Urothelium cell line (cell line): ENCODE results near the gene NCOR2.

Experiments
- DNase-seq: peaks from one replicate; pipeline ENCODE4 v3.0.0; 2011; ENCODE audit warnings: low spot score, mixed read lengths
- FAIRE-seq: peaks from 2 replicates; lab custom pipeline; 2011; peaks lifted over from hg19 to GRCh38; lab: Jason Lieb, UNC

The NCOR2 gene

DNA sequence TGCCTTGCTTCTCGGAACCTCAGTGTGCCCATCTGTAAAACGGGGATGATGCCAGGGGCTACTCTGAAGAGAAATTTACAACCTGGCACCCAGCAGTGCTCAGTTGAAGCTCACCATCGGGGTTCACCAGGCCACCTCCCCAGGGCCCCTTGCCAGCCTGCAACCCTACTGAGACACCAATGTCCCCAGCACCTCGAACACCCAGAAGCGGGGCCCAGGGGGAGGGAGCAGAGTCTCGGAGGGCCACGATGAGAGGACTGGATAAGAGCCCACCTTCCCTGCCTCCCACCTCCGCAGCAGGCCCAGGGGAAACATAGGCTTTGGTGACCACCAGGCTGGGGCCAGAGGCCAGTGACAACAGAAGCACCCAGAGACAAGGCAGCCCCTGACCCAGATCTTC lies 22.4 kb downstream of the NCOR2 start:
- no peak for FAIRE-seq
- no peak for DNase-seq

DNA sequence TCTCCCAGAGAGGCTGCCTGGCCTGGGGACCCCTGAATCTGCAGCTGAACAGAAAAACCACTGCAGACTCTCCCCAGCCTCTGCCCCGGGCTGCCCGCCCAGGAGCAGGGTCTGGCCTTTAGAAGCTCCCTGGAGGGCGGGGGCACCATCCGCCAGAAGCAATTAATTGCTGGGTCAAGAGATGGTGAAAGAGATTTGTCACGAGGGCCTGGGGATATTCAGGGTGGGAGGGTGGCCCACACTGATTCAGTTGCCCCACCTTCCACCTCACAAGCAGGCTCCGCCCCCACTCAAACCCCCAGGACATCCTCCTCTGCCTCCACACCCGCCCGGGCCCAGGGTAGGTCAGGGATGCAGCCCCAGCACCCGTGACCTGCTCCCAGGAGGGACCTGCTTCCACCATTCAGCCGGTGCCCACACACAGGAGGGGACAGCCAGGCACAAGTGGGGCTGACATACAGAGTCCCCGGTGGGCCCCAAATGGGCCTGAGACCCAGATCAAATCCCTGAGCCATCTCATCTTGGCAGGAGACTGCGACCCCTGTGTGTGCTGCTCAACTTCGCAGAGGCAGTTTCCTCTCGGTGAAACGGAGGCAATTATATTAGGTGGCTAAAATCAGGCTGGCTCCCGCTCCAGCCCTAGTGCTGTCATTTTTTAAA lies 23.0 kb downstream of the NCOR2 start:
- FAIRE-seq (no peak), DNase-seq (no peak)

DNA sequence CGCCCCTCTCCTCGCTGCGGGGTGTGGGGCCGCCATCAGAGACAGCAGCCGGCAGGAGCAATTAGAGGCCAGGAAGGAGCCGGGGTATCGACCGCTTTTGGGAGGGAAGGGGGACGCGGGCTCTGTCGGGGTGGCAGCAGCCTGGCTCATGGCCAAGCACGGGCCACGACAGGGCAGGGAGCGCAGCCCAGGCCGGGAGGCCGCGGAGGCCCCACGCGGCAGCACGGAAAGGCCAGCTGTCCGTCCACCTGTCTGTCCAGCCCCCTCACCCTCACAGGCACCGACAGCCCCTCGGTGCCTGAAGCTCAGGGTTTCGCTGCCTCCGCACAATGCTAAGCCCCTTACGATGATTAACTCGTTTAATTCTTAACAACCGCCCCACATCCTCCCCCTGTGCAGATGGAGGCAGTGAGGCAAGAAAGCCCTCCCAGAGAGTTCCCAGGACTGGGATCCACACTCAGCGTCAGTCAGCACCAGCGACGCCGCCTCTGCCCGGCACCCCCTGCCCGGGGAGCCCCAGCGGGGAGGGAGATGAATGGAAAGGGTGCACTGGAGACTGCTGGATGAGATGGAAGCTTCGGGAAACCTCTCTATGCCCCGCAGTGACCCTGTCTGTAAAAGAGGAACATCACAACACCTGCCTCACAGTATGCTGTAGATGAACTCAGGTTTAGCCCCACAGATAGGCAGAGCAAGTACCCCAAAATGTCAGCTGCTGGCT lies 23.7 kb downstream of the NCOR2 start:
- FAIRE-seq (no peak), DNase-seq (no peak)

DNA sequence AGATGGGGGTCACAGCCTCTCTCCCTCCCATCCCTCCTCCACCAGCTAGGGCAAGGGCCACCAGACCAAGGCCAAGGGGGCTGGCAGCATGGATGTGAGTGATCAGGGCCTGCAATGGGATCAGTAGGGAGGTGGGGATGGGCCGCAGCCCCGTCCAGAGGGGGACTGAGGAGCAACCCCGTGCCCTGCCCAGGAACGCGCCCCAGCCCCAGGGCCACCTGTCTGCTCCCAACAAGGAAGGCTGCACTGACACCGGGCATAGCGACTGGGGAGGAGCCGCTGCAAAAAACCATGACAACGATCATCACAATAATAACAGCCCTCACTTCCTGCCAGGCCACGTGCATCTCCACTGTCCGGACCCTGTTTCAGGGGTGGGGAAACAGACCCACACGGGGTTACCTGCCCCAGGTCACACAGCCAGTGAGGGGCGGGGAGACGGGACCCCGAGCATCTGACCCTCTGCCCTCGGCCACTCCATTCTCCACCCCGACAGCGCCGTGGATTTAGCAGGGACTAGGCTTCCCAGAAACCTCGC lies 24.3 kb downstream of the NCOR2 start:
- FAIRE-seq, result no peak

DNA sequence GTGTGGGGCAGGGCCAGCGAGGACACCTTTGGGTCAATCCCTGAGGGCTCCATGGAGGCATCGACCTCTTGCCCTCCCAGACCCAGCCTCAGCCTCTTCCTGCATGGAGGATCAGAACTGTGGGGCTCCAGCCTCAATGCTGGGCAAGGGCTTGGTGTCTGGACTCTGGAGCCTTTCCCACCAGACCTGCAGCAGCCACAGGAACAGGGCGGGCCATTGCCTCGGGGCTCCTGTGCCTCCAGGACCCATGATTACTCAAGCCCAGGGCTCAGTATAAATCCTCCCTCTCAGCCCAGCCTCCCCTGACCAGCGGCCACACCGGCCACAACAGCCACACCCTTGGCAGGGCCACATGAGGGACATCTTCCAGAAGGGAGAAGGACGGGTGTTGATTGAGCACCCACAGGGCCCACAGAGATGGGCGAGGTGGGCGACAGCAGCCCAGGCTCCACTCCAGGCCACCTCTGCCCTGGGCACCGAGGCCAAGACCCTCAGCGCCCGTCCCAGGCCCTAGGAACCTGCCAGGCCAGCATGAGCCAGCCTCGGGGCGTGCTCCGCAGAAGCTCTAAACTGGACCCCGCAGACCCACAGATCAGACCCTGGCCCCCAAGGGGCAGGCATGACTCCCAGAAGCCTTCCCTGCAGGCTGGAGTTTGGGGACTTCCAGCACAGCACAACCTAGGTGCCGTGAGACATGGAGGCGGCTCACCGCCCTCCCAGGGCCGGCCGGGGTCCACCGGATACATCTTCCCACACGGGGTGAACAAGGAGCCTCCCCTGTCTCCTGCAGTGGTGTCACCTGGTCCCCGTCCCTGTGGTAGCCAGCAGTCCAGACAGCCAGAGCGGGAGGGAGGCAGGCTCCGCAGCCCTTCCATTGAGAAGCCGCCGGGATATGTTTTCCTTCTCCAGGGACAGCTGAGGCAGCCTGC lies 25.1 kb downstream of the NCOR2 start:
- no peak for DNase-seq
- no peak for FAIRE-seq

More for the DNA sequence above, 24.3 kb downstream of the NCOR2 start:
- DNase-seq, result peak; percentile 27

DNA sequence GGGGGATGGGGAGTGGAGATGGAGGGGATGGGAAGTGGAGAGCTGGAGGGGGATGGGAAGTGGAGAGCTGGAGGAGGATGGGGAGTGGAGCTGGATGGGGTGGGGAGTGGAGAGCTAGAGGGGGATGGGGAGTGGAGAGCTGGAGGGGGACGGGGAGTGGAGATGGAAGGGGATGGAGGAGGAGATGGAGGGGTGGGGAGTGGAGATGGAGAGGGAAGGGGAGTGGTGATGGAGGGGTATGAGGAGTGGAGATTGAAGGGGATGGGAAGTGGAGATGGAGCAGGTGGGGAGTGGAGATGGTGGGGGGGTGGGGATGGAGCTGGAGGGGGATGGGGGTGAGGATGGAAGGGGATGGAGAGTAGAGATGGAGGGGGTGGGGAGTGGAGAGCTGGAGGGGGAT lies 26.1 kb downstream of the NCOR2 start:
- FAIRE-seq, result no peak
- no peak for DNase-seq

DNA sequence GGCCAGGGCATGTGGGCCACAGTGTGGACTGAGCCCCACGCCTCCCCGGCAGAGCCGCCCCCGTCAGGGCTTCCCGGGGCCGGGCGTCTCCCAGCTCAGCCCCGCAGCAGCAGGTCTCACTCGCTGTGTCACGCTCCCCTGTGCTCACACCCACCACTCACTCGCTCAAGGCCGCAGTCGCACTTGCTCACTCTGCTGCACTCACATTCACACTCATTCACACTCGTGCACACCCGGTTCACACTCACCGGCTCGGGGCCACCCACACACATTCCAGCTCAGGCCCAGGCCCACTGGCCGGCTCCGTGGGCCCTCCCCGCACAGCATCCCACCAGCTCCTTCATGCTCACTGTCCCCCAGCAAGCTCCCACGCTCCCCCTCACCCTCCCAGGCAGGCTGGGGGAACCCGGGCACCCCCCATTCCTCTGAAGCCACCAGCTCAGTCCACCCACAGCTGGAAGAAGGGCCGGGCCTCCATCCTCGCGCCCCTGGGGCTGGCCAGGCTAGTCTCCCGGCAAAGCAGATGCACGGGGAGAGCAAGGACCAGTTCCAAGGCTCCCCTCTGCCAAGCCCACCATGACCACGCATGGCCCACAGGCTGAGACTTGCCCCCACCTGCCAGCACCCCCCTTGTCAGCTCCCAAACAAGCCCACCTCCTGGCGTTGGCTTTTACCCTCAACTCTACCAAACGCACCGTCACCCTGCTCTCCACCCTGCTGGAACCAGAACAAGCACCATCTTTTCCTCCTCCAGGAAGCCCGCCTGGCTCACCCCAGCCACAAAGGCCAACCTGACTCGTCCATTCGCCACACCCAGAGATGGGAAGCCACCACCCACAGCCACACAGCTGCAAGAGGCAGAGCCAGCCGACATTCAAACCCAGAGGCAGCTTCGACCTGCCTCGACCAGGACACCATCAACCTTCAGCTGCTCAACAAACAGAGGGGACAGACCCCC lies 28.0 kb downstream of the NCOR2 start:
- DNase-seq (no peak), FAIRE-seq (peak; percentile 63)

DNA sequence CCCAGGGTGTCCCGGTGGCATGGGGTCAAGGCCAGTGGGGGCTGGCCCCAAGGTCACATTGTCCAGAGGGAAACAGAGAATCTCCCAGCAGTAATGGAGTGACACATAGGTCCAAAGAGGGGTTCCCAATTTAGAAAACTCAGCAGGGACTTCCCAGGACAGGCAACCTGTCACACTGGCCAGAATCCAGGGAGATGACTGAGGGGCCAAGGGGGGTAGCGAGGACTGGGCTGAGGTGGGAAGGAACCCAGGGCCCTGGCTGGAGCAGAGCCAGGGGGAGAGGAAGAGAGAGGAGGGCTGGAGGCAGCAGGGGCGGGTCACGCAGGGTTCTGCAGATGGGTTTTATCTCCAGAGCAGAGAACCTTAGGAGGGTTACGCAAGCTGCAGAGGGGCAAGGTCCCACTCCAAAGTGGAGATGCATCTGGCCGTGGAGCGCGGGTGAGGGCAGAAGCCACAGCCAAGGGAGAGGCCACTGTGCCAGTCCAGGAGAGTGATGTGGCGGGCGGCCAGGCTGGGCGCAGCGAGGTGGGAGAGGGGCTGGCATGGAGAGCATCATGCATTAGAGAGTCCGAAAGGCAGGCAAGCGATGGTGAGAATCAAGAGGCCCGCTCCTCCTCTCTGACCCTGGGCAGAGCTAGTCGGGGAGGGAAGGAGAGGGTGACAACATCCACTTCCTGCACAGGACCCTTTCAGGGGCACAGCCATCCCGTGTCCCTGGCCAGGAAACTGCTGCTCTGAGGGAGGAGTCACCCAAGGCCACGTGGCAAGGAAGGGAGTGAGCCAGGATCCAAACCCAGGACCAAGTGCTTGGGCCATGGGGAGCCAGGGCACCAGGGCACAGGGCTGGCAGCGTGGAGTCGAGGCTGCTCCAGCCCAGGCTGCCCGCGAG lies 29.0 kb downstream of the NCOR2 start:
- no peak for DNase-seq
- FAIRE-seq, result no peak

DNA sequence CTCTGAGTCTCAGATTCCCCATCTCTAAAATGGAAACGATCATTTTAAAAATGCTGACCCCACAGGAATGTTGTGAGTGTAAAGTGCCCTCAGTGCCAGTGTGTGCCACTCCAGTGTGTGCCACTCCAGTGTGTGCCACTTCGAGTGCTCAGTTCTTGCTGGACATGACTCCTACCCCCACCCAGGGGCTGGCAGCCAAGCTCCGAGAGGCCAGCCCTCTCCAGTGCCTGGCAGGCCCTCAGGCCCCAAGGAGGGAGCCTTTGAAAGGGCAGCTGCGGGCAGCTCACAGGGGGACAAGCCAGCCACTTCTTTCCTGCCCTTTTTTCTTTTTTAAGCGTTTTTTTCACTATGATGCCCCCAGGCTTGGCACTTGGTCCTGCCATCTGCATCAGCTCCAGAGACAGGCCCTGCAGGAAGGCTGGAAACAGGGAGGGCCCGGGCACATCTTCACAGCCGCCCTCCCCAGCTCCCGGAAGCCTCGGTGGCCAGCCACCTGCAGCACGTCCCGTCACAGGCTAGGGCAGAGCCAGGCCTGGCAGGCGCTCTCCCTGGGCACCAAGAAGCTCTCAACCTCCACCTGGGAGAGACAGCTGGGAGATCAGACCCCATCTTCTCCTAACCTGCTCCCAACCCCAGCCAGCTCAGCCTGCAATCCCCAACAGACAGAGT lies 29.8 kb downstream of the NCOR2 start:
- FAIRE-seq (no peak), DNase-seq (no peak)

DNA sequence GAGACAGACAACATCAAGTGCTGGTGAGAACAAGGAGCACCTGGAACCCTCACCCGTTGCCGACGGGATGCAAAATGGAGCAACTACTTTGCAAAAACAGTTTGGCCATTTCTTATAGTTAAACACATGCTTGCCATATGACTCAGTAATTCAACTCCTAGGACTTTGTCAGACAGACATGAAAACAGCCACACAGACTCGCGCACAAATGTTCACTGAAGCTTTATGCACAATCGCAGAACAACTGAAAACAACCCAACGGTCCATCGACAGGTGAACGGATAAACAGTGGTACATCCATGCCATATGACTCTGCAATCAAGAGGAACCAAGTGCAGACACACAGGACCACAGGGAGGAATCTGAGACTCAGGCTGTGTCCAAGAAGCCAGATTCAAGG lies 30.8 kb downstream of the NCOR2 start:
- FAIRE-seq (no peak), DNase-seq (no peak)

DNA sequence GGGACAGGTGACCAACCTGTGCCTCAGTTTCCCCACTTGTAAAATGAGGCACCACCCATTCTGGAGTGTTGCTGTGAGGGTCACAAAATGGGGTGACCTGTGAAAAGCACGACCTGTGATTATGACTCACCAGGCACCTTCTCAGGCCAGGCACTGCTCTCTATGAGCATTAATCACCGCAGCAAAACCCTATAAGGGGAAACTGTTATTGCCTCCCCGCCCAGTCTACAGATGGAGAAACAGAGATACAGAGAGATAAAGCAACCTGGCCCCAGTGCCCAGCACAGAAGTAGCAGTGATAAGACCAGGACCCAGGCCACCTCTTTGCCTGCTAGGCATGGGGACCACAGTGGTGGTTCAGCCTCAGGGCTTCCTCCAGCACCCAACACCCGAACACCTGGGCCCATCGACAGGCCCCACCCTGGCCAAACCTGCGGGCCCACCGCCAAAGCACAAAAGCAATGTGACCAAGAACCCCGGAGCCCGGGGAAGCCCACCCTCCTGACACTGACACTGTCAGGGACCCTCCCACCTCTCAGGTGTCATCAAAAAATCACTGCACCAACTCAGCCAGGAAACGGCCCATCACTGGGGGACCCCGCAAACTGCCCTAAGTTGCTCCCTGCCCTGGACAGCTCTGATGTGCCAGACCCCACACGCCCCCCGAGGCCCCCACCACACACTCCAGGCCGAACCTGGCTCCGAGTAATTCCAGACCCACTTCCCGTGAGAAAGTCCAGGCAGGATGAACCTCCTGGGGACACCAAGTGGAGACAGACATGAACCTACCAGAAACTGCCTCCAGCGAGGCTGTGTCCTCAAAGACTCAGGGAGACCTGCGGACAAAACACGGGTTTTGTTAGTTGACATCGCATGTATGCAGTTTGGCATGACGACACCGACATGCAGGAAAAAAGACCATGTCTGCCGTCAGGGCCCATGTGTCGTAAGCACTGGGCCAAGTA lies 32.4 kb downstream of the NCOR2 start:
- no peak for FAIRE-seq

DNA sequence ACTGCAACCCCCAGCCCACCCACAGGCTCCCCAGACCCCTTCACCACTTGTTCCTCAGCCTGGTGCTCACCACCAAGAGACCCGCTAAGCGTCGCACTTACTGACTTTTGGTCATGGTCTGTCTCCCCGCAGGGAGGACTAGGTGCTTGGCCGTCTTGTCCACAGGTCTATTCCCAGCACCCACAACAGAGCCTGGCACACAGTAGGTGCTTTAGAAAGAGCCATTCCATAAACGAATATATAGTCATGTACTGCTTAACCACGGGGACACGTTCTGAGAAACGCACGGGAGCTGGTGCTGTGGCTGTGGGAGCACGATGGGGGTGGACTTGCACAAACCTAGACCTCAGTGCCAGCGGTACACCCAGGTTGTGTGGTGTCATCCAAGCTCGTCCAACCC lies 34.0 kb downstream of the NCOR2 start:
- DNase-seq (no peak), FAIRE-seq (peak; percentile 32)

More for the DNA sequence above, 32.4 kb downstream of the NCOR2 start:
- no peak for DNase-seq

DNA sequence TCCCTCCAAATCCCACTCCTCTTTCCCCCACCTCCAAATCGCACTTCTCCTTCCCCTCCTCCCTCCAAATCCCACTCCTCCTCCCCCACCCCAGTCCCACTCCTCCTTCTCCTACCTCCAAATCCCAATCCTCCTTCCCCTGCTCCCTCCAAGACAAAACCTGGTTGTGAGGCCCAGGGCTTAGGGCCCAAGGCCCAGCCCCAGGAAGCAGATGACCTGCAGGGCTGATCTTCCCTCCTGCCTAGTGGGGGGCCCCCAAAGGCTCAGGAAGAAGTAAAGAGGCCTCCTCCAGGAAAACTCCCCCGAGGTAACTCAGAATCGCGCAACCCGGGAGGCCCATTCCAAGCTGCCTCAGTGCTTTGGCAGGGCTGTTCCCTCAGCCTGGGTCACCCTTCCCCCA lies 34.4 kb downstream of the NCOR2 start:
- FAIRE-seq, result no peak
- DNase-seq, result no peak

DNA sequence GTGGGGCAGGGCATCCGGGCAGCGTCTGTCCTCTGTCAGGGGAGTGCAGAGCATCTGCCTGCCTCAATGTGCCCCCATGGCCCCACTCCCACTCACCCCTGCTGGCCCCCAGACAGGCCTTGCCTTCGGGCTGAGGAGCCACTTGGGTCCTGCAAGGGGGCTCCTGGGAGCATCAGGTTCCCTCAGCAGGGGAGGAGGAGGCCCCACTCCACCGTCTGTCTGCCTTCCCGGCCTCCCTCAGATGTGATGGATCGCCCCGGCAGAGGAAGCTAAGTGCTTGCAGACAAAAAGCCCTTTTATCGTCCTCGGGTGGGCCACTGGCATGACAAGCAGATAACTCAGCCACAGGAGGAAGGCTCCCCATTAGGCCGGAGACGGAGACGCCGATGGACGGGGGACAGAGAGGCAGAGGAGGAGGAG lies 35.1 kb downstream of the NCOR2 start:
- FAIRE-seq (no peak), DNase-seq (no peak)

DNA sequence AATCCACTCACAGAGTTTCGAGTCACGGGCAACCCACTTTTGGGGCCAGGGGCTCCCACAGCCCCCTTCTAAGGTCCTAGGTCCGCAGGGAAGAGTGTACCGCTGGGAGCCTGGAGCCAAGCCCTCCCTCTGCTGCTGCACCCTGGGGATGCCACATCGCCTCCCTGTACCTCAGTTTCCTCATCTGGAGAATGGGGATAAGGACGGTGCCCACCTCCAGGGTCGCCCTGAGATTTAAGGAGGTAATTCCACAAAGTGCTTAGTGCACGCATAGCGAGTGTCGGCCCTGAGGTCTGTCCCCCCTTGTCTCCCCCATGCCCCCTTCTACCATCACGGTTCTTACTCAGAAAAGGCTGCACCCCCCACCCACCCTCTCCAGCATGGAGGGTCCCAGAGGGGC lies 35.5 kb downstream of the NCOR2 start:
- FAIRE-seq (no peak), DNase-seq (no peak)

DNA sequence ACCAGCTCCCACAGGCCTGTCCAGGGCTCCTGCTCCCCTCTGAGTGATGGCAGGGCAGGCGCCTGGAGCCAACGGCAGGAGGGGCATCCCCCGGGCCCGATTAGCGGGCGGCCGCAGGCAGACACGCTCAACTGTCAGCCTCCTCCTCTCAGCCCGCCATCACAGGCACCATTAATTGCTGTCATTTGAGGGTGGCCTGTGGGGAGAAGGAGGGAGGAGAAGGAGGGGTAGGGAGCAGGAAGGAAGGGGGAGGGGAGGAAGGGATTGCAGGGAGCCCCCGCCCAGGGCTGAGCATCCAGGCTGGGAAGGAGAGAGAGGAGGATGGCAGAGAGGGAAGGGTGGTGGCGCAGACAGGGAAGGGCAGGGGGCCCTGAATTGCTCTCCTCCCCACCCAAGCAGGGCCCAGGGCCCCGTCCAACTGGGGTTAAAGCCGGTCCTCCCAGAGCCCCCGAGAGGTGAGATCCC lies 36.1 kb downstream of the NCOR2 start:
- no peak for DNase-seq

DNA sequence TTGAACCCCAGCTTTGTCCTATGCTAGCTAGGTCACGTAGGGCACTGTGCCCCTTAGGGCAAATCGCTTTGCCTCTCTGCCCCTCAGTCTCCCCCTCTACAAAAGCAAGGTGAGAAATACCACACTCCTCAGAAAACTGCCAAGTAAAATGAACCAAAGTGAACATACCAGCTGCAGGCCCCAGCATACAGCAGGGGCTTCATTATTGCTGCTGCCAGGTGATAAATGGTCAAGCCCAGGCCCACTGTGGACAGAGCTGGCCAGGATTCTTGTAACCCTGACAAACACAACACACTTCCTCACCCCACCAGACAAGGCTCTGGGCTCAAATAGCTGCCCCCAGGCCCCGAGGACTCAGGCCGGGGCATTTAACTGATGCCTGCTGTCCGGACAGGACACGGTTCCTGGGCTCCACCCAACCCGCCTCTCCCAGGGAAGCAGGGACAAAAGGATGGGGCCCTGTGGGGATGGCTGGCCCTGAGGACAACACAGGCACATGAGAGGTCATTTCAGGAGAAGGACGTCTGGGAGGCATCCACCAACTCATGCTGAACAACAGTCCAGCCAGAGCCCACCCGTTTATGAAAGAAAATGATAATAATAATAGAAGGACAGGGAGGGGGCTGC lies 36.7 kb downstream of the NCOR2 start:
- FAIRE-seq (no peak), DNase-seq (no peak)

More for the DNA sequence above, 36.1 kb downstream of the NCOR2 start:
- no peak for FAIRE-seq
